PC-9 (cell line): Measurements from ENCODE around the gene ALPP. TPM values are rescaled to one million over a fixed set of nuclear protein-coding genes. Genes with fewer than 3 reads are reported as not detected.

Experiments
- BruUV-seq: library from RNA; stranded (reverse); fragments of 400-500 nt; replicated peaks from 2 replicates; lab custom pipeline; 2021; lab: Mats Ljungman, UMichigan
- CTCF ChIA-PET: fragments of 300-600 bp; sonication (Branson Sonifier 250); formaldehyde crosslinking; loops from one replicate; lab custom pipeline; 2022; ENCODE audit warnings: antibody characterized with exemption; lab: Charles Lee
- POLR2A ChIA-PET: fragments of 300-600 bp; sonication (Branson Sonifier 250); formaldehyde crosslinking; loops from one replicate; lab custom pipeline; 2022; ENCODE audit warnings: antibody characterized with exemption; ENCODE audit not compliant: unreplicated experiment; lab: Charles Lee
- DNase-seq, 2 experiments: peaks; one replicate each; pipeline versions ENCODE4 v3.0.0 to v3.0.0-alpha.2; 2015 to 2022; ENCODE audit warnings: mixed read lengths in 1 of 2
- H2AFZ ChIP-seq: fragments of 200-600 bp; sonication (generic); 2 replicates; pipeline ENCODE4 v1.8.1; 2017; ENCODE audit warnings: antibody characterized with exemption
- H3F3A ChIP-seq: fragments of 200-600 bp; sonication (generic); 2 replicates; pipeline ENCODE4 v1.8.1; 2017; ENCODE audit warnings: antibody characterized with exemption, mild to moderate bottlenecking, low read depth; ENCODE audit not compliant: insufficient read depth
- H3K27ac ChIP-seq: fragments of 200-600 bp; sonication (generic); 2 replicates; pipeline ENCODE4 v1.6.1; 2016; ENCODE audit warnings: mixed run types
- H3K27me3 ChIP-seq: fragments of 200-600 bp; sonication (generic); 2 replicates; pipeline ENCODE4 v1.6.1; 2016; ENCODE audit warnings: low read depth, mixed run types; ENCODE audit not compliant: insufficient read depth
- H3K36me3 ChIP-seq: fragments of 200-600 bp; sonication (generic); 2 replicates; pipeline ENCODE4 v1.6.1; 2016; ENCODE audit warnings: low read depth, mixed run types
- H3K4me1 ChIP-seq: fragments of 200-600 bp; sonication (generic); replicated peaks from 2 replicates; pipeline ENCODE4 v1.6.1; 2016; ENCODE audit warnings: mixed run types; ENCODE audit not compliant: insufficient read depth
- H3K4me2 ChIP-seq: fragments of 200-600 bp; sonication (generic); 2 replicates; pipeline ENCODE4 v1.6.1; 2017; ENCODE audit warnings: mixed run types
- H3K4me3 ChIP-seq: fragments of 200-600 bp; sonication (generic); 2 replicates; pipeline ENCODE4 v1.6.1; 2016; ENCODE audit warnings: mixed run types
- H3K79me2 ChIP-seq: fragments of 200-600 bp; sonication (generic); 2 replicates; pipeline ENCODE4 v1.6.1; 2017; ENCODE audit warnings: low read depth, mixed run types
- H3K9me2 ChIP-seq: fragments of 200-600 bp; sonication (generic); 2 replicates; pipeline ENCODE4 v1.8.1; 2017; ENCODE audit warnings: mild to moderate bottlenecking; ENCODE audit not compliant: insufficient read depth
- H3K9me3 ChIP-seq: fragments of 200-600 bp; sonication (generic); 2 replicates; pipeline ENCODE4 v1.8.1; 2016; ENCODE audit warnings: low read depth; ENCODE audit not compliant: insufficient read depth
- H4K20me1 ChIP-seq: fragments of 200-600 bp; sonication (generic); 2 replicates; pipeline ENCODE4 v1.8.1; 2017; ENCODE audit not compliant: insufficient read depth
- CTCF ChIP-seq: fragments of 200-600 bp; sonication (generic); conservative IDR thresholded peaks from 2 replicates; pipeline ENCODE4 v1.6.1; 2017; ENCODE audit warnings: mixed run types, antibody characterized with exemption, mild to moderate bottlenecking, moderate library complexity
- EZH2 ChIP-seq: fragments of 200-600 bp; sonication (generic); IDR thresholded peaks from 2 replicates; pipeline ENCODE4 v1.8.0; 2017; ENCODE audit warnings: antibody characterized with exemption, low read depth
- intact Hi-C: fragments of 100-400 bp; cut with micrococcal nuclease; formaldehyde crosslinking; loops from one replicate; pipeline ENCODE4 v1.10.0; 2022; ENCODE audit not compliant: unreplicated experiment
- total RNA-seq: library from RNA; stranded (reverse); gene quantifications from 2 replicates; pipeline ENCODE4 v1.2.3, GENCODE V29; 2021

ALPP gene
- total RNA-seq, 1 experiment from 2014 or later: 47.5 TPM

GRCh38 chr2:232376713-232377112 is 1.8 kb upstream of the ALPP start:
- intact Hi-C loops: no loop called here

GRCh38 chr2:232377319-232377718 is 1.2 kb upstream of the ALPP start:
- no peak for DNase-seq
- BruUV-seq: no TSS peak
- POLR2A ChIA-PET: no interaction called here

More at GRCh38 chr2:232376713-232377112, 1.8 kb upstream of the ALPP start:
- Histone ChIP-seq H4K20me1 (no peaks in the 10 kb centered on the region), H3K36me3 (no peaks in the 10 kb centered on the region), H3K27ac (no peak overlapping the region), H3K4me2 (no peak overlapping the region), H3K9me3 (no peaks in the 10 kb centered on the region), H2AFZ (no peak overlapping the region), H3K27me3 (no peaks in the 10 kb centered on the region), H3K4me1 (peaks cover 27% of the 10 kb centered on the region), H3K9me2 (no peaks in the 10 kb centered on the region), H3K79me2 (no peaks in the 10 kb centered on the region), H3K4me3 (no peak overlapping the region), H3F3A (no peaks in the 10 kb centered on the region; the same call in 1 of the 2 replicates)
- TF ChIP-seq EZH2: no peak
- TF ChIP-seq CTCF: no peak
- no TSS peak for BruUV-seq
- CTCF ChIA-PET: no interaction called here
- no peak for DNase-seq
- POLR2A ChIA-PET: interaction anchor here (0.6 kb wide), 1 partner anchor 11 kb away, joined by 3 read pairs; no protein-coding TSS in a partner anchor

More at GRCh38 chr2:232377319-232377718, 1.2 kb upstream of the ALPP start:
- Histone ChIP-seq H3K9me3 (no peaks in the 10 kb centered on the region), H3F3A (no peaks in the 10 kb centered on the region; the same call in 1 of the 2 replicates), H2AFZ (no peak overlapping the region), H3K4me3 (no peak overlapping the region), H3K4me1 (peaks cover 26% of the 10 kb centered on the region), H3K27ac (peak overlapping the region; percentile 54; the same call in 1 of the 2 replicates), H3K9me2 (no peaks in the 10 kb centered on the region), H4K20me1 (no peaks in the 10 kb centered on the region), H3K27me3 (no peaks in the 10 kb centered on the region), H3K4me2 (no peak overlapping the region), H3K79me2 (no peaks in the 10 kb centered on the region), H3K36me3 (no peaks in the 10 kb centered on the region)
- CTCF ChIA-PET: no interaction called here
- intact Hi-C loops: no loop called here
- TF ChIP-seq EZH2: no peak
- TF ChIP-seq CTCF: no peak
